Measurements from ENCODE around the gene RYR2. TPM values are rescaled to one million over a fixed set of nuclear protein-coding genes. Genes with fewer than 3 reads are reported as not detected.

The RYR2 gene
- total RNA-seq, 1 experiment from 2014 or later: 3.4 TPM

- Histone ChIP-seq H4K91ac (ENCODE audit: insufficient read length, low read depth, low read length) (no peak overlapping the region), H2BK15ac (ENCODE audit: low read depth, low read length) (no peak overlapping the region), H3T11ph (ENCODE audit: low read length) (no peak overlapping the region), H2AFZ (ENCODE audit: low read length) (no peak overlapping the region), H3K4ac (ENCODE audit: low read depth, low read length) (no peak overlapping the region), H3K23me2 (ENCODE audit: insufficient read length, low read depth, low read length, poor library complexity, severe bottlenecking) (no peaks in the 10 kb centered on the region), H3K14ac (ENCODE audit: insufficient read depth, low read length) (no peak overlapping the region), H3K27me3 (ENCODE audit: insufficient read depth, low read length) (no peaks in the 10 kb centered on the region), H4K8ac (replicated peaks; ENCODE audit: insufficient read length, low read depth, low read length) (no peak overlapping the region), H2BK120ac (ENCODE audit: low read depth, low read length, poor library complexity, severe bottlenecking) (no peak overlapping the region), H4K5ac (ENCODE audit: insufficient read length, low read depth, low read length) (no peak overlapping the region), H3K56ac (ENCODE audit: insufficient read length, low read depth, low read length) (no peak overlapping the region), H3K79me2 (ENCODE audit: insufficient read depth, low read length) (peaks cover 1% of the 10 kb centered on the region; the same call in 1 of the 2 replicates), H3K9me3 (ENCODE audit: control insufficient read depth, low read depth, low read length) (no peaks in the 10 kb centered on the region), H3K18ac (ENCODE audit: insufficient read length, low read depth, low read length) (no peak overlapping the region), H3K23ac (ENCODE audit: insufficient read length, low read depth, low read length) (no peak overlapping the region), H3K27ac (ENCODE audit: insufficient read length, low read depth, low read length) (no peak overlapping the region), H2BK20ac (ENCODE audit: low read depth, low read length, poor library complexity, severe bottlenecking) (no peak overlapping the region), H3K4me2 (ENCODE audit: insufficient read depth, insufficient read length, low read length) (no peak overlapping the region), H2BK5ac (ENCODE audit: insufficient read length, low read length) (no peak overlapping the region), H2AK5ac (ENCODE audit: insufficient read length, low read length) (no peak overlapping the region), H4K20me1 (ENCODE audit: control insufficient read depth, insufficient read depth, insufficient read length) (no peaks in the 10 kb centered on the region), H3K79me1 (ENCODE audit: insufficient read depth, low read depth, low read length, poor library complexity, severe bottlenecking) (no peaks in the 10 kb centered on the region), H3K4me1 (ENCODE audit: insufficient read depth, low read length) (no peaks in the 10 kb centered on the region; the same call in none of the 2 replicates), H2BK12ac (ENCODE audit: insufficient read length, low read depth, low read length) (no peak overlapping the region), H3K9ac (ENCODE audit: extremely low read depth, insufficient read length, low read length) (no peak overlapping the region)
- Mint-ChIP-seq H3K27me3 (ENCODE audit: low read depth) (no peaks in the 10 kb centered on the region; the same call in 1 of the 2 replicates), H3K4me1 (peaks cover 23 to 27% of the 10 kb centered on the region in 2 experiments), H3K36me3 (ENCODE audit: insufficient read depth in 1 of 3, low read depth in 3 of 3) (no peaks in the 10 kb centered on the region; a peak in 1 of 7 replicates), H3K9me3 (no peaks in the 10 kb centered on the region; a peak in 1 of 5 replicates), H3K27ac (no peak overlapping the region), H3K4me3 (no peak overlapping the region)
- DNase-seq: no peak
- TF ChIP-seq, protein P1, sequence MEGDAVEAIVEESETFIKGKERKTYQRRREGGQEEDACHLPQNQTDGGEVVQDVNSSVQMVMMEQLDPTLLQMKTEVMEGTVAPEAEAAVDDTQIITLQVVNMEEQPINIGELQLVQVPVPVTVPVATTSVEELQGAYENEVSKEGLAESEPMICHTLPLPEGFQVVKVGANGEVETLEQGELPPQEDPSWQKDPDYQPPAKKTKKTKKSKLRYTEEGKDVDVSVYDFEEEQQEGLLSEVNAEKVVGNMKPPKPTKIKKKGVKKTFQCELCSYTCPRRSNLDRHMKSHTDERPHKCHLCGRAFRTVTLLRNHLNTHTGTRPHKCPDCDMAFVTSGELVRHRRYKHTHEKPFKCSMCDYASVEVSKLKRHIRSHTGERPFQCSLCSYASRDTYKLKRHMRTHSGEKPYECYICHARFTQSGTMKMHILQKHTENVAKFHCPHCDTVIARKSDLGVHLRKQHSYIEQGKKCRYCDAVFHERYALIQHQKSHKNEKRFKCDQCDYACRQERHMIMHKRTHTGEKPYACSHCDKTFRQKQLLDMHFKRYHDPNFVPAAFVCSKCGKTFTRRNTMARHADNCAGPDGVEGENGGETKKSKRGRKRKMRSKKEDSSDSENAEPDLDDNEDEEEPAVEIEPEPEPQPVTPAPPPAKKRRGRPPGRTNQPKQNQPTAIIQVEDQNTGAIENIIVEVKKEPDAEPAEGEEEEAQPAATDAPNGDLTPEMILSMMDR (conservative IDR thresholded peaks at IDR 0.05): peak; percentile 41; the same call in 1 of the 3 replicates
- WGBS (ENCODE audit: extremely low coverage, insufficient read length, low lambda C conversion rate): no CpG with 5 or more reads among the region's 2 CpGs
Measured at GRCh38 chr1:237111807-237112206, 69.8 kb downstream of the RYR2 start.
